ENCODE results near the gene NRL.

- TF ChIP-seq CTCF (IDR thresholded peaks at IDR 0.05) = no peak
- TF ChIP-seq POLR2A (IDR thresholded peaks at IDR 0.05) = no peak
Measured at GRCh38 chr14:24069411-24069735, 45.4 kb downstream of the NRL start.
